ENCODE data around the gene KRTAP10-7. TPM values are rescaled to one million over a fixed set of nuclear protein-coding genes. Genes with fewer than 3 reads are reported as not detected.

Gene KRTAP10-7
- total RNA-seq, 3 donors from 2014 or later (not counting 1 experiment from before 2014, with no cell fraction given) = not detected

DNA sequence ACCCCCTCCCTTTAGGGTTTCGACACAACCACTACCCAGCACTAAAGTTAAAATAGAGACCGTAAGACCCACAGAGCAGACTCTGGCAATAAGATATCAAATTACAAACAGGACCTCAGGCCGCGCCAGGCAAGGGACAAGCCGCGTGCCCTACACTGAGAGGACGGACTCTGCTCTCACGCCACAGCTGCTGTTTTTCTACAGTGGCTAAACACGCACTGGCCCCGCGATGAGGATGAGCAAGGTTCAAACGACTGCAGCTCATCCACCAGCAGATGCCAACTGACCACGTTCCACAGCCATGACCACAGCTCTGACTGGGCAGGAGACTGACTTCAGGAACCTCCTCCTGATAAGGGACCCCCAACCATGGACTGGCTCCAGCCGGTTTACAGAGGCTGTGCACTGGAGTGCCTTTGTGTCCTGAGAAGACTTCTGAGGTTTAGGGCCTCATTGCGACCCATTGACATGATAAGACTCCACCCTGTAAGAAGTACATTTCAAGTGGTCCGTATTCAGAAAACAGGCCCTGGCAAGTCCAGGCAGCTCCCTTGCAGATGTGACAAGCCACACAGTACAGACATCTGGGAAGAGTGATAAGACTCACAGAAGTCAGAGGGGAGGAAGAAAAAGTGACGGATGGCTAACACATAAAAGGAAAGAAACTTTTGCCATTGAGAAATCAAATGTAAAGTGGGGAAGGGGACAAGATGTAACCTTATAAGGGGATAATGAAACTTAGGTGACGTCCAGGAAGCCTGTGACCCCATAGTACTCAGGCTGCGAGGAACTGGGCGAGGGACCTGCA lies 6.6 kb upstream of the KRTAP10-7 start:
- Mint-ChIP-seq H3K9me3 (peaks cover 2 to 3% of the 10 kb centered on the region in 2 donors), H3K4me3 (no peak overlapping the region), H3K27ac (no peak overlapping the region), H3K4me1 (peaks cover 0 to 5% of the 10 kb centered on the region in 2 donors), H3K27me3 (ENCODE audit: low read depth in 2 of 2) (peaks cover 20% of the 10 kb centered on the region in 2 donors), H3K36me3 (no peaks in the 10 kb centered on the region)
- H3K27ac ChIP-seq (ENCODE audit: low read length) = no peak overlapping the region
- ATAC-seq = no peak
- H3K36me3 ChIP-seq (ENCODE audit: control insufficient read depth, insufficient read depth, low read length) = no peaks in the 10 kb centered on the region
- no peak for DNase-seq
- no peaks in the 10 kb centered on the region for H3K27me3 ChIP-seq (ENCODE audit: control insufficient read depth, insufficient read depth, low read length)
- H3K4me1 ChIP-seq (ENCODE audit: control insufficient read depth, insufficient read depth, low read length) = no peaks in the 10 kb centered on the region
- intact Hi-C loops (cut with micrococcal nuclease) = no loop called here
- TF ChIP-seq, protein P1, sequence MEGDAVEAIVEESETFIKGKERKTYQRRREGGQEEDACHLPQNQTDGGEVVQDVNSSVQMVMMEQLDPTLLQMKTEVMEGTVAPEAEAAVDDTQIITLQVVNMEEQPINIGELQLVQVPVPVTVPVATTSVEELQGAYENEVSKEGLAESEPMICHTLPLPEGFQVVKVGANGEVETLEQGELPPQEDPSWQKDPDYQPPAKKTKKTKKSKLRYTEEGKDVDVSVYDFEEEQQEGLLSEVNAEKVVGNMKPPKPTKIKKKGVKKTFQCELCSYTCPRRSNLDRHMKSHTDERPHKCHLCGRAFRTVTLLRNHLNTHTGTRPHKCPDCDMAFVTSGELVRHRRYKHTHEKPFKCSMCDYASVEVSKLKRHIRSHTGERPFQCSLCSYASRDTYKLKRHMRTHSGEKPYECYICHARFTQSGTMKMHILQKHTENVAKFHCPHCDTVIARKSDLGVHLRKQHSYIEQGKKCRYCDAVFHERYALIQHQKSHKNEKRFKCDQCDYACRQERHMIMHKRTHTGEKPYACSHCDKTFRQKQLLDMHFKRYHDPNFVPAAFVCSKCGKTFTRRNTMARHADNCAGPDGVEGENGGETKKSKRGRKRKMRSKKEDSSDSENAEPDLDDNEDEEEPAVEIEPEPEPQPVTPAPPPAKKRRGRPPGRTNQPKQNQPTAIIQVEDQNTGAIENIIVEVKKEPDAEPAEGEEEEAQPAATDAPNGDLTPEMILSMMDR (IDR thresholded peaks at IDR 0.05) = no peak
- no peaks in the 10 kb centered on the region for H3K9me3 ChIP-seq (ENCODE audit: control insufficient read depth, insufficient read depth, low read length)
- no peak overlapping the region for H3K4me3 ChIP-seq (ENCODE audit: low read length)
- 80% methylated on average over 20 of the region's 20 CpGs for WGBS (ENCODE audit: insufficient coverage)

DNA sequence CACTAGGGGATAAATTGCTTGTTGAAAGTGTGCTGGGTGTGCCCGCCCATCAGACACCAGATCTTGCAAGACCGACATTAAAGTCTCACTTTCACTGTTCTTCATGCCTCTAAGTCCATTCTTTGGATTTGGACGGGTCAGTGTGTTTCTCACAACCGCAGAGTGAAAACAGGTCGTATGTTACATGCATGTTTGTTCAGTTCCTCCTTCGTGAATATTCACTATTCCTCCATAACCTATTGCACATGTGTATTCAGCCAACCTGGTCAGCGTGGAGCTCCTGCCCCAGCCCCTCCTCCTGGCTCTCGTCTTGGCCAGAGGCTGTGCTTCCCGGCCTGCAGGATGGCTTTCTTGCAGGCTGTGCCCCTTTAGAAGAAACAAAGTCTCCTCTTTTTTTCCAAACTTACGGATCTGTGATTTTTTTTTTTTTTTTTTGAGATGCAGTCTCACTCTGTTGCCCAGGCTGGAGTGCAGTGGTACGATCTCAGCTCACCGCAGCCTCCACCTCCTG lies 5.9 kb upstream of the KRTAP10-7 start:
- WGBS (ENCODE audit: insufficient coverage) = 83% methylated on average over 12 of the region's 12 CpGs
- no peak overlapping the region for H3K27ac ChIP-seq (ENCODE audit: low read length)
- no peak for ATAC-seq
- peaks cover 16 to 18% of the 10 kb centered on the region in 2 donors for H3K27me3 Mint-ChIP-seq (ENCODE audit: low read depth in 2 of 2)
- intact Hi-C loops (cut with micrococcal nuclease) = no loop called here
- H3K9me3 ChIP-seq (ENCODE audit: control insufficient read depth, insufficient read depth, low read length) = no peaks in the 10 kb centered on the region
- TF ChIP-seq, protein P1 (IDR thresholded peaks at IDR 0.05) = no peak
- H3K9me3 Mint-ChIP-seq = peaks cover 2 to 3% of the 10 kb centered on the region in 2 donors
- H3K4me1 ChIP-seq (ENCODE audit: control insufficient read depth, insufficient read depth, low read length) = no peaks in the 10 kb centered on the region
- H3K4me3 ChIP-seq (ENCODE audit: low read length) = no peak overlapping the region
- H3K27ac Mint-ChIP-seq = no peak overlapping the region
- H3K36me3 ChIP-seq (ENCODE audit: control insufficient read depth, insufficient read depth, low read length) = no peaks in the 10 kb centered on the region
- no peaks in the 10 kb centered on the region for H3K36me3 Mint-ChIP-seq
- peaks cover 0 to 5% of the 10 kb centered on the region in 2 donors for H3K4me1 Mint-ChIP-seq
- H3K4me3 Mint-ChIP-seq = no peak overlapping the region
- no peaks in the 10 kb centered on the region for H3K27me3 ChIP-seq (ENCODE audit: control insufficient read depth, insufficient read depth, low read length)
- no peak for DNase-seq

DNA sequence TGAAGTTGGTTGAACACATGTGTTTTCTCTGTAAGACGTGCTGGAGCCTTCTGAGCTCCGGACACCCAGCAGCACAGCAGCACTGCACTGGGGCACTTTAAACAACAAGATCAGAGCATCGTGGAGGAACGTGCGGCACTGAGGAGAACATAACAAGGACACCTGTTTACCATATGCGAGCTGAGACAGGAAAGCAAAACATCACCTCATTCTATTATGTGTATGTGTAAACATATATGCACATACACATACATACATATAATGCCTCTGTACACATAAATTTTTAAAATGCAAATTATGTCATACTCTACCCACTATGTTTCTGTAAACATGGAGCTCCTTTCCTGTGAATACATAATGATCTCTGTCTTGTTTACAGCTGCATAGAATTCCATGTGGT lies 4.9 kb upstream of the KRTAP10-7 start:
- no peaks in the 10 kb centered on the region for H3K36me3 ChIP-seq (ENCODE audit: control insufficient read depth, insufficient read depth, low read length)
- H3K36me3 Mint-ChIP-seq = no peaks in the 10 kb centered on the region
- H3K27ac Mint-ChIP-seq = no peak overlapping the region
- ATAC-seq = no peak
- no peak for DNase-seq
- H3K4me1 Mint-ChIP-seq = peaks cover 0 to 5% of the 10 kb centered on the region in 2 donors
- H3K4me1 ChIP-seq (ENCODE audit: control insufficient read depth, insufficient read depth, low read length) = no peaks in the 10 kb centered on the region
- intact Hi-C loops (cut with micrococcal nuclease) = no loop called here
- H3K27me3 ChIP-seq (ENCODE audit: control insufficient read depth, insufficient read depth, low read length) = no peaks in the 10 kb centered on the region
- peaks cover 13 to 17% of the 10 kb centered on the region in 2 donors for H3K27me3 Mint-ChIP-seq (ENCODE audit: low read depth in 2 of 2)
- no peak overlapping the region for H3K27ac ChIP-seq (ENCODE audit: low read length)
- no peak overlapping the region for H3K4me3 ChIP-seq (ENCODE audit: low read length)
- no peaks in the 10 kb centered on the region for H3K9me3 ChIP-seq (ENCODE audit: control insufficient read depth, insufficient read depth, low read length)
- 89% methylated on average over 5 of the region's 6 CpGs for WGBS (ENCODE audit: insufficient coverage)
- no peak overlapping the region for H3K4me3 Mint-ChIP-seq
- H3K9me3 Mint-ChIP-seq = peaks cover 2 to 3% of the 10 kb centered on the region in 2 donors
- TF ChIP-seq, protein P1 (IDR thresholded peaks at IDR 0.05) = no peak

Measured in natural killer cell (primary cell).